Measurements from ENCODE around the gene SPEM3.
A peak's percentile ranks its signal among the peaks of the same experiment; 100 is the strongest.

DNA sequence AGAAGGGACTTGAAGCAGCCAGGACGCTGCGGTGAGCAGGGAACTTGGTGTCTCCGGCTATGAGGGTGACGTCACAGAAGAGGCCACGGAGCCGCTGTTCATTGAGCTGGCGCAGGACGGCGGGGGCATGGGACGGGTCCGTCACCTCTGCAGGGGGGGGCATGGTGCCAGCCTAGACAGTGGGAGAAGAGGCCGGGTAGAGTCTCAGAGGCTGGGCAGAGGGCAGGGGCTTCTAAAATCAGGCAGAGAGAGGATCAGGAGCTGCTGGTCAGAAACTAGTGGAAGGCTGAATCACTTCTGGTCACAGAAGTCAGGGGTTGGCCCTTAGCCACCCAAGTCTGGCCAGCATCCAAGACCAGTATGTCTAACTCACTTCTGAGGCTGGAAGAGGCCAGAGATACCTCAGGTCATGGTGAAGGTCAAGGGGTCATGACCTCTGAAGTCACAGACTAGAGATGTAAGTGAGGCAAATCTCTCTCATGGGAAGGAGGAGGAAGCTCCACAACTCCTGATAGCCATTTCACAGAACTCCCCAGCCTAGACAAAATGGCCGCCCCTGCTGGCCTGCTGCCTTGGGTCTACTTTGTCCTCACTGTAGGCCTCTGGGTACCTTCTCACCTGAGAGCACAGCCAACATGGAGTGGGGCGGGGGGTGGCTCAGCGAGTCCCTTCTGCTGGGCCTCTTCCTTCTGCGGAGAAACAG lies 38.1 kb downstream of the SPEM3 start:
- TF ChIP-seq, protein P1, sequence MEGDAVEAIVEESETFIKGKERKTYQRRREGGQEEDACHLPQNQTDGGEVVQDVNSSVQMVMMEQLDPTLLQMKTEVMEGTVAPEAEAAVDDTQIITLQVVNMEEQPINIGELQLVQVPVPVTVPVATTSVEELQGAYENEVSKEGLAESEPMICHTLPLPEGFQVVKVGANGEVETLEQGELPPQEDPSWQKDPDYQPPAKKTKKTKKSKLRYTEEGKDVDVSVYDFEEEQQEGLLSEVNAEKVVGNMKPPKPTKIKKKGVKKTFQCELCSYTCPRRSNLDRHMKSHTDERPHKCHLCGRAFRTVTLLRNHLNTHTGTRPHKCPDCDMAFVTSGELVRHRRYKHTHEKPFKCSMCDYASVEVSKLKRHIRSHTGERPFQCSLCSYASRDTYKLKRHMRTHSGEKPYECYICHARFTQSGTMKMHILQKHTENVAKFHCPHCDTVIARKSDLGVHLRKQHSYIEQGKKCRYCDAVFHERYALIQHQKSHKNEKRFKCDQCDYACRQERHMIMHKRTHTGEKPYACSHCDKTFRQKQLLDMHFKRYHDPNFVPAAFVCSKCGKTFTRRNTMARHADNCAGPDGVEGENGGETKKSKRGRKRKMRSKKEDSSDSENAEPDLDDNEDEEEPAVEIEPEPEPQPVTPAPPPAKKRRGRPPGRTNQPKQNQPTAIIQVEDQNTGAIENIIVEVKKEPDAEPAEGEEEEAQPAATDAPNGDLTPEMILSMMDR (IDR thresholded peaks at IDR 0.05), result no peak
- TF ChIP-seq POLR2A (IDR thresholded peaks at IDR 0.05) (no peak), POLR2AphosphoS5 (IDR thresholded peaks at IDR 0.05) (peak in 2 of 3 donors; percentile 34 to 42)
